ENCODE measurements around the gene ZNF862.

ZNF862 gene

DNA sequence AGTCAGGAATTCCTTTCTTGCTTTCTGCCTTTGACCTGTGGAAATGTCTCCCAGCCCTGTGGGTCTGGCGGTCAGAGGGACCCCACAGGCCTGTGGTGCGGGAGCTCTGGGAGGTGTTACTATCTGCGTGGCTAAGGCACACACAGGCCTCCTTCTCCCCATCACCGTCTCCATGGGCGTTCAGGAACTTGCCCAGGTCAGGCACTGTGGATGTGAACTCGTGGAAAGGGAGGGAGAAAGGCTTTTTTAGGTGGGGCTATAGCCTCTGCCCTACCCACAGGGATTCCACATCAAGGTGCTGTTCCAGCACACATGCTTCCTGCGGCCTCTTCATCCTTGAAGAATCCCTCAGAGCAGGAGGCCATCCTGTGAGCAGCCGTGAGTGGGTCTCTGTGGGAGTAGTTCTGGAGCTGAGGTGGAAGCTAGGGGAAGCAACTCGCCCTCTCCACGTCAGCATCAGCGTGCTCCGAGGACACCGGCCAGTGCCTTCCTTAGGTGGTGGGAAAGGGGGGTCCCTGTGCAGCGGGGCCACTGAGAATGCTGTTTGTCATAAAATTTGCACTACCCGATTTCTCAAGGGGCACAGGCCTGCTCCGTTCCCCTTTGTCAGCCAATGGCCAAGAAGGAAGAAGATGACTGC is 28.1 kb downstream of the ZNF862 start:
- DNase-seq (ENCODE audit: low spot score), result no peak

DNA sequence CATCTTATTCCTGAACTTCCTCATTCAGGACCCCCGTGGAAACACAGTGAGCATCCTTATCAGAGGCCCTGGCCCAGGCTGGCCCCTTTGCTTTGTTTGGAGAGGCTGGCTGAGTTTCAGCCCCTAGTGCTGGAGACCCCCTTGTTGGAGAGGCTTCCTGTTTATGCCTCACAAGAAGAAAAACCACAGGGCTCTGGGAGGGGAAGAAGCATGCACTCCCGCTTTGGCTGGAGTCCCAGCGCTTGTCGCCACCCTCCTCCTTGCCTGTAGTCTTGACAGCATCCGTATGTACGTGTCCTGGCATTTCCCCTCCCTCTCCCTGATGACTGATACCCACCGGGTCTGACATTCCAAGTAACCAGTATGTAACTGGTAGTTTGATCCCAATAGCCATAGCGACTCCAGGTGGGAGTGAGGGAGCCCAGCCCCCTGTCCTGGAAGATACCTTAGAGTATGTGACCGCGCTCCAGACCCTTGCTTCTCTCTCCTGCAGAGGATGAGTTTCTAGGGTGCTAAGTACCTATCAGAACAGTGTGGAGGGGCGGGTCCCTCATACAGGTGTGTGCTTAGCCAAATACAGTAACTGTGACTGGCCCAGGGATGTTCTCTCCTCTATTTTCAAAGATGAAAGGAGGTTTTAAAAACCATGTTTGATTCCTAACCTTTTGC is 28.7 kb downstream of the ZNF862 start:
- no peak for DNase-seq (ENCODE audit: low spot score)

DNA sequence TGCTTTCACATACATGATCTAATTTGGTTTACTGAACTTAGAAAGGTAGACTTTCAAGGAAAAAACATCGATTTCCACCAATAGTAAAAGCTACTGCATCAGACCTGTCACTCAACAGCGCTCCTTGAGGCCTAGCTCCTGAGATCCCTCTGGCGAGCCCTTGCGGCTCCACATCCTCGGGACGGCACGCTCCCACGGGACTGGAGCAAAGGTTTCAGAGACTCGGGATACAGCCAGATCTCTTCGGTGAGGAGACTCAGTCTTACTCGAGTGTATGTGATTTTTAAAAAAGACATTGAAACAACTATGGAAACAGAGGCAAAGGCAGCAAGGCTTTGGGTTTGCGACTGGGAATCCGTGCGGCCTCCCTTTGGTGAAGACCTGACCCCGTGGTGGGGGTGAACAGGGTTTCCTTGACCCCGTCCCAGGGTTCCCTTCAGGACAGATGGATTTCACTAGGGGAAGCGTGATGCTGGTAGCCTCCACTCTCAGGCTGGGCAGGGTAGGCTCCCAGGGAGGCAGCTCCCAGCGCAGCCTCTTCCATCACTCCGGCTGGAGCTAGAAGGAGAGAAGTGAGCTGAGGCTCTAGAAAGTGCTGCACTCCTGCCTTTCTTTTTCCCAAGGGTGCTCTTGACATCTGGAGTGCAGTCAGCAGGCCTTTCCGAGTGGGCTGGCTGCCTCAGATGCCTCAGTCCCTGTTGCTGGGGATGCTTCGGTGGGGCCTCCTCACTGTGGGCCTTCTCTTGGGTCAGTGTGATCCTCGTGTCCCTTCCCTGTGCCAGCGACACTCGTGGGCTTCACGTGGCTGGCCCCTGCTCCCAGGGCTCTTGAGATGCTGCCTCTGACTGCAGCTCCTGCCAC is 29.8 kb downstream of the ZNF862 start:
- DNase-seq (ENCODE audit: low spot score), result no peak

DNA sequence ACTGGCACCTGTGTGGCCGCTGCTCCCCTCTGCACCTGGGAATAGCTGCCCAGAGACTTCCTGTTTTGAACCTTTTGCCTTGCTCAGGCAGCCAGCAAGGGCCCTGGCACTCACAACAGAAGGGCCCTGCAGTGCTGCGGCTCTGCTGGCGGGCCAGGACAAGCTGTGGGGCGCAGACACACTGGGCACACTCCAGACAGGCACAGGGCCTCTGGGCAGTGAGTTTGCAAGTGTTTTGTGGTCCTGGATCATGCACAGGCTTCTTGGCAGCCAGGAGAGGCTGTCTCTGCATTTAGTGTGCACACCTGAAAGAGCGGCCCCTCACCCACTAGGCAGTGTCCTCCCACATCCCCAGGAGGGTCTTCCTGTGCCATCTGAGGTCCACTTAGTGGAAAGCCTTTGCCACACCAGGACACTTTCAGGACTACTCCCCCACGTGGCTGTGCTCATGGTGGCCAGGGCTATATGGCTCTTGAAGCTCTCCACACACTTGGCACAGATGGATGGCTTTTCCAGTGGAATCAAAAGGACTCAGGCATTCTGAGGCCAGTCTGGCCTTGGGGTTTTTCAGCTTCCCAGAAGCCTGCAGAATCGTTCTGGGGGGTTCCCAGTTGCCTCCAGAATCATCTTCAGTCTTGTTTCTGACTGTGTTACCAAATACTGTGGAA is 30.6 kb downstream of the ZNF862 start:
- DNase-seq (ENCODE audit: low spot score), result no peak

DNA sequence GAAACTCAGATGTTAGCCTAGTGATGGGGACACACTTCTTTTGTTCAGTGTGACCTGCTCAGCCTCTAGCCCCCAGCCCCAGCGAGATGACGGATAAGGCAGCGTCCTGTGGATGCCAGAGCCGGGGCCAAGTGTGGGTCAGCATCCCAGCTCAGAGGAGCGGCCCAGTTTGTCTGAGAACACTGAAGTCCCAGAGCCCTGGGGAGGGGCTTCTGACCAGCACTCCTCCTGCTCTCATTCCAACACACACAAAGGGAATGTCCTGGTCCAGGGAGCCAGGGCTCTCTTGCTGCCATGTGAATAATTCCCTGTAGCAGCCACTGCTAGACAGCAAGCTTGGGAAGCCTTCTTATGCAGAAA is 31.1 kb downstream of the ZNF862 start:
- no peak for DNase-seq (ENCODE audit: low spot score)

DNA sequence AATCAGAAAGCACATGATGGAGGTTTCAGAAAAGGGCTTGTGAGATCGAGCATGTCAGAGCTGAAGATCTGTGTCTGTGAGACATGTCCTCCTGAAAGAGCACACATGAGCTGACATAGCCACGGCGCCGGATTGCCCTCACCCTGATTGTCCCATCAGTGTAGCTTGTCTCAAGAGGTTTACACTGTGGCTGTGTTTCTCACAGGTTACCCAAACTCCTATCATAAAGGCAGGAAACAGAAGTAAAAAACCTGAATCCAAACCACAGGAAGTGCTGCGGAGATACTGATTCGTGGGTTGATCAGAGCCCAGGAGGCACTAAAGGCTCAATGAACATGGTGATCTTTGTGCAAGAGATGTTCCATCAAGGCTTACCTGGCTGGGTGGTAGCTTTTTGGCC is 31.7 kb downstream of the ZNF862 start:
- no peak for DNase-seq (ENCODE audit: low spot score)

DNA sequence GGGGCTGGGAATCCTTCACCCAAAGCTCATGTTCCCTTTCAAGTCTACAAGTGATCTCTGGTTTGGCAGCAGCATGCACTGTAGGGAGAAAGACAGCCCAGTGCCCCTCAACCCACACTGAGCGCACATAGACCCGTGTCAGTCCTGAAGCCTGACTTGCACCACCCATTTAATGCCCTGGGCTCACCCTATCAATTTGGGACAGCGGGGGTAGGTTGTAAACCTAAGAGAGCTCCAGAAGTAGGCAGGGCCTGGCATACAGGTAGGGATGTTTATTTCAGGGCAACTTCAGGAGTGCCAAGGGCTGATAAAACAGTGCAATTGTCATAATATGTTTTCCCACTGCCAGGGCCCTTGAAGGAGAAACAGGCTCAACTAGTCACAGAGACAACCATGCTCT is 32.1 kb downstream of the ZNF862 start:
- DNase-seq (ENCODE audit: low spot score), result no peak

DNA sequence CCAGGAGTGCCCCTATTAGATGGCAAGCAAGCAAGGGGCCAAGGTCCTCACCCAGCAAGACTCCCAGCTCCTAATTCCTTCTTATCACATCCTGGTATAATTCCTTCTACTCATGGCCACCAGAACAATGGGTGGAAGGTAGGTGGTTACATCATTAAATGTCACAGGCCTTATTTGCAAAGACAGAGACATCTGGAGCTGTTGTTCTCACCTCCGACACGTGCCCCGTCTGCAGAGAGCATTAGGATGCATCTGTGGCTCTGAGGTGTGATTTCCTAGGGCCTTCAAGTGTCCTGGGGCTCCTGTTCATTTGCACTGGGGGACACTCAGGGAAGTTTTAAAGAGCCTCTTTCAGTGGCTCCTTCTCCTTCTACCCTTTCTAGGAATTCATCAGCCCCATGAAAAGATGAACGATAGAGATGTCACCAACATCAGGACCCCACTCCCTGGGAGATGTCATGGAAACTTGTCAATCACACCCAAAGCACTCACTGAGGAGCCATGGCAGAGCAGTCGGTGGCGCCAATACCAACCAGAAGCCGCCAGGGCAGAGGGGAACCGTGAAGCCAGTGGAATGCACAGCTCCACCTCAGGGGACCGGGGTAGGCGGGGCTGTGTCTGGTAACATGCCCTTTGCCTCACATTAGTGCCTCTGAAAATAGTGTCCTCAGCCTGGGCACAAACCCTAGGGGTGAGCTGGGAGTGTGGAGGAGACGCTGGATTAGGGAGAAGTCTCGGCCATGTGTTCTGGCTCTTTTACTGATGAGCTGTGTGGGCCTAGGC is 32.7 kb downstream of the ZNF862 start:
- DNase-seq (ENCODE audit: low spot score), result no peak

DNA sequence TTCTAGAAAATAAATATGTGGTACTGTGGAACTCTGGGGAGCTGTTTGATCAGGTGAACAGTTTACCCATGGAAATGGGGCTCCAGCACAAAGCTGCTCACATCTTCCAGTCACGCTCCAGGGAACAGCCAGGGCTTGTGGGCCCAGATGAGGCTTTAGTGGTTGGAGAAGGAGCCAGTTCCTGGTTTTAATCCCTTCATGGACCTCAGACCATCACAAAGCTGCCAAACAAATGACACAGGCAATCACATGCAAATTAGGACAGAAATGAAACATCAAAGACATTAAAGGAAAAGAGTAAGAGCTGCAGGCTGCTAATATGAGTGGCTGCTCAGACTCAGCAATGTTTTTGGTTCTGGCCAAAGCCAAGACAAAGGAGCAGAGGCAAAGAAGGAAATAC is 33.4 kb downstream of the ZNF862 start:
- DNase-seq (ENCODE audit: low spot score), result no peak

DNA sequence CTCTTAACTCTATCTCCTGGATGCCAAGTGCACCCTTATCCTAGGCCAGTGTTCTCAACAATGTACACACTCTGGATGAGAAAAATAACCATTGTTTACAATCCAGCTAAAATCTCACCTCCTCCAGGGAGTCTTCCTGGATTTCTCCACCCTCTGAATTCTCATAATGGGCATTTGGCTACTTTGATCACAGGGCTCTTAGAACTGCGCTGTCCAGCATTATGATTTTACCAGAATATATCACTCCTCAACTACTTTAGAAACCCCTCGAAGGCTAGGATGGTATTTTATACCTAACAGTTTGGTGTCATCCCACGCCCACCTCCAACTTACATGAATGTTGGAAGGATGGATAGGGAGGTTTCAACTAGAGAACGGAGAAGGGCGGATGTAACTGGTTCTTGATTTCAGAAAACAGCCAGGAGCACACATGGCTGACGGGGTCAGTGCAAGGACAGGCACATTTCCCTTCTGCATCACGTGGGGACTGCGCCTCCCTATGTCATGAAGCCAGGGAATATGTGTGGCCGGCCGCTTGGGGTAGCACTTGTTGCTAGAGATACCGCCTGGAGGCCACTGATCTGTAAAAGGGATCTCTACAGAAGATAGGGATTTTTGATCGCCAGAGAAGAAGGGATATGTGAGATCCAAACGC is 34.4 kb downstream of the ZNF862 start:
- DNase-seq (ENCODE audit: low spot score), result peak; percentile 39

DNA sequence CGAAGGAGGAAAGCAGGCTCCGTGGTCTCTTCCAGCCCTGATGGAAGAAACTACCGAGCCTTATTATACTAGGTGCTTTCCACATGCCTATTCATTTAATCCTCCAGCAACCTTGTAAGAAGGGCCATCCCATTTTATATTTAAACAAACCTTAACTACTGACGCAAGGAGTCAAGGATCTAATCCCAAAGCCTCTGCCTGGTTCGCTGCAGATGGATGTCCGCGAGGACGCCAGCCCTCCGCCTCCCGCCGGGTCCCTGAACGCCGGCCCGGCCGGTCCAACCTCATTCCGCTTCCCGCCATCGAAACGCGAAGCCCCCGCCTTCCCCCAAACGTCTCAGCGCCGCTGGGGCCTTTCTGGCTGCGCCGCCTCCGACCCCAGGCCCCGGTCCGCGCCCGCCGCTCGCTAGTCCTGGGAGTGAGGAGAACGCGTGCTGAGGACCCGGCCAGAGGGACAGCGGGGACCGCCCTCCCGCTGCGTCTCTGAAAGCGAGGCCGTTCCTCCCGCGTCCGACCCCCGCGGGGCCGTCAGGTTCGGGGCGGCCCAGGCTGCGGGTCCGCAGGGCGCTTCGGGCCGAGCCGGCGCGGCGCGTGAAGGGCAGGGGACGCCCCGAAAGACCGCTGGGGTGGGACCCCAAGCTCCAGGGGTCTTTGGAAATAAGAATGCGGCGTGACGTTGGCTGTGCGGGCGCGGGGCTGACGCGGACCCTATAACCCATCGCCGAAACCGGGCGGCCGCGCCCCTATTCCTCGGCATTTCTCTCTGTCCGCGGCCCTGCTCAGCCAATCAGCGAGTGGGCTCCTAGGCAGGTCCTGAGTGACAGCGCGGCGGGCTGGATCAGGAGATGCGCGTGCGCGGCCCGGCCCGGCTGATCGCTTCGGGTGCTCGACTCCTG is 35.1 kb downstream of the ZNF862 start, which contains the start of gene ATP6V0E2:
TSS of gene ATP6V0E2 (plus strand) at position 896 of the 896 bp plus-strand sequence. CDS start 97 bp downstream, outside the sequence.
- peak; percentile 99 for DNase-seq (ENCODE audit: low spot score)

DNA sequence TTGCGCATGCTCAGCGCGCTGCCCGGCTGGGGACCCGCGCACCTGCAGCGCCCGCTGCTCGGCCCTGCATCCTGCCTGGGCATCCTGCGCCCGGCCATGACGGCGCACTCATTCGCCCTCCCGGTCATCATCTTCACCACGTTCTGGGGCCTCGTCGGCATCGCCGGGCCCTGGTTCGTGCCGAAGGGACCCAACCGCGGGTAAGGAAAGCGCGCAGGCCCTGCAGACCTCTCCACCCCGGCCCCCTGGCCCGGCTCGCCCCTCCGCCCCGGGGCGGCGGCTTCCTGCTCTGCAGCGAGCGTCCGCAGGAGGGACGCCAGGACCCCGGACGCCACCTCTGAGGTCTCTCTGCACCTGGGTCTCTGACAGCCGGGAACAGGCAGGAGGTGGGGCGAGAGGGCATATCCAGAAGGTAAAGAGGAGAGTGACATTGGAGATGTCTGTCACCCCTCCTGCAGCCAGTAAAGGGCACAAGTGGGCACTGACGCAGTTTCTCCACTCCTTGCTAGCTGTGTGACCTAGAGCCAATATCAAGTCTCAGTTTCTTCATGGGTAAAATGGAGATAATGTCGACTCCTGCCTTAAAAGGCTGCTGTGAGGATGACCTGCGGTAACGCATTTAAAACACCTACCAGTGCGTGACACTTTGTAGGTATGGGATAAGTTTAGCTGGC is 35.9 kb downstream of the ZNF862 start:
- no peak for DNase-seq (ENCODE audit: low spot score)

DNA sequence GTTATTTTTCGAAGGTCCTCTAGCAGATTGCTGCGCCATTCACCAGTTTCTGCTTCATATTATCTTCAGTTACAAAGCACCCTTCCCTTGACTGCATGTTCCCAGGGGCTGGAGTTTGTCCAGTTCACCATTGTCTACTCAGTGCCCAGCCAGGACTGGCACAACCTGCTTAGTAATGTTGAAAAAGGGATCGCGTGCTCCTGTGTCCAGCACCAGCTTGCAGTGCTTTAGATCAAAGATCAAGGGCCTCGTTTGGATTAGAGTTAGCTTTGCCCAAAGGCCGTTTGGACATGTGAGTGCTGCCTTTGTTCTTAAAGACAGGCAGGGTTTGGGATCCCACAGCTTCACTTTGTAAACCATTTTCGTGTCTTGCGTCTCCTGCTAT is 36.5 kb downstream of the ZNF862 start:
- no peak for DNase-seq (ENCODE audit: low spot score)

DNA sequence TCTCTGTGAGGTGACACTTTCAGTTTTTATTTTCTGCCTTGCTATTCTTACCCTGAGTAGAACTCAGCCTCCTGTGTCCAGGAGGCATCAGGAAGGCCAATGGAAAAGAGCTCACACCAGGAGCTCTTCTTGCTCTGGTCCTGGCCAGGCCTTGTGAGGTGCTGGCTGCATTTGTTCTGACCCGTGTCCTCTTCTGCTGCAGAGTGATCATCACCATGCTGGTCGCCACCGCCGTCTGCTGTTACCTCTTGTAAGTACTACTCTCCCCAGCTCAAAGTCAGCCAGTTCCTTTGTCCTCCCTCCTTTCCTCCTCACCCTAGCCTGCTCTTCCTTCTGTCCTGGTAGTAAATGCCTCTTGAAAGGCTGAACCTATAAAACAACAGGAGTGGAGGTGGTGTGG is 37.2 kb downstream of the ZNF862 start:
- DNase-seq (ENCODE audit: low spot score), result no peak

DNA sequence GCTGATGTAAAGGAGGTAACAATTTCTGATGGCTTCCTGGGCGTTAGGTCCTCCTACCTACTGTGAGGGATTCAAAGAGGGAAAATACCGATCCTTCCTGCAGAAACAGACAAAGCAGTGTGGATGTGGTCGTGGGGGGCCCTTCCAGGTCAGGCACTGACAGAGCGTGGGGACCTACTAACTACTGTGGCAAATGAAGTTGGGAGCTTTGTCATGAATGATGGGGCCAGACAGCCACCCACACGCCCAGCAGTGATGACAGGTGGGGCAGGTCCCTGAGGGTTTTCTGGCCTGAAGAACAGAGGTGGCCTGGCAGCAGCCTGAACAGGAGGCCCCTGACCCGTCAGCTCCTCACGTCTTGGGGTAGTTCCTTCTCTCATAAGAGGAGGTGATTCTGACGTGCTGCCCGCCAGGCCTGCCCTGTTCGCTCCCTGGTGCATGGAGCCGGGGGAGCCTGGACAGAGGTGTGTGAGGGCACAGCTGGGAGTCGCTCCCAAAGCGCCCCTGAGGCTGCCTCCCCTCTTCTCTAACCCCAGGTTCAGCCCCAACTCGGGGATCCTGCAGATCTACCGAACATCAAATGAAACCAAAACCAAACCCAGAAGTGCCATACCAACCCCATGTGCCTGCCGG is 39.8 kb downstream of the ZNF862 start:
- DNase-seq (ENCODE audit: low spot score), result no peak

DNA sequence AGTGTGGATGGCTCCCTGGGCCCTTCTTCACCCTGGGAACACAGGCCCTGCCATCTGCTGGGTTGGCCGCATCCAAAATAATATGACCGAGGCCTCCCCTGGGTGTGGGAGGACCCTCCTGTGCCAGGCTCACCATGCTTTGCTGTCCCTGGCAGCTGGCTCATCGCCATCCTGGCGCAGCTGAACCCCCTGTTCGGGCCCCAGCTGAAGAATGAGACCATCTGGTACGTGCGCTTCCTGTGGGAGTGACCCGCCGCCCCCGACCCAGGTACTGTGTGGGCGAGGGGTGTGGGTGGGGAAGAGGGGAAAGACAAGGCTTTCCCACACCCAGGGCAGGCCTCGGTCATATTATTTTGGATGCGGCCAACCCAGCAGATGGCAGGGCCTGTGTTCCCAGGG is 40.3 kb downstream of the ZNF862 start:
- DNase-seq (ENCODE audit: low spot score), result no peak

DNA sequence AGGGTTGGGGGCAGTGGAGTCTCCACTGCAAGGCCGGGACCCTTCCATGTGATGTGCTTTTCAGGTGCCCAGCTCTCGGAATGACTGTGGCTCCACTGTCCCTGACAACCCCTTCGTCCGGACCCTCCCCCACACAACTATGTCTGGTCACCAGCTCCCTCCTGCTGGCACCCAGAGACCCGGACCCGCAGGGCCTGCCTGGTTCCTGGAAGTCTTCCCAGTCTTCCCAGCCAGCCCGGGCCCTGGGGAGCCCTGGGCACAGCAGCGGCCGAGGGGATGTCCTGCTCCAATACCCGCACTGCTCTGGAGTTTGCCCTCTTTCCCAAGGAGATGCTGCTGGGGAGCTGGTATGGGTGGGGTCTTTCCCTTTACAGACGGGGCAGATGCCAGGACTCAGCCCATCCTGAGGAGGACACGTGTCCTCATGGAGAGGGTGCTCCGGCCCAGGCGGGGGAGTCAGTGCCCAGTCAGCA is 41.1 kb downstream of the ZNF862 start:
- no peak for DNase-seq (ENCODE audit: low spot score)

DNA sequence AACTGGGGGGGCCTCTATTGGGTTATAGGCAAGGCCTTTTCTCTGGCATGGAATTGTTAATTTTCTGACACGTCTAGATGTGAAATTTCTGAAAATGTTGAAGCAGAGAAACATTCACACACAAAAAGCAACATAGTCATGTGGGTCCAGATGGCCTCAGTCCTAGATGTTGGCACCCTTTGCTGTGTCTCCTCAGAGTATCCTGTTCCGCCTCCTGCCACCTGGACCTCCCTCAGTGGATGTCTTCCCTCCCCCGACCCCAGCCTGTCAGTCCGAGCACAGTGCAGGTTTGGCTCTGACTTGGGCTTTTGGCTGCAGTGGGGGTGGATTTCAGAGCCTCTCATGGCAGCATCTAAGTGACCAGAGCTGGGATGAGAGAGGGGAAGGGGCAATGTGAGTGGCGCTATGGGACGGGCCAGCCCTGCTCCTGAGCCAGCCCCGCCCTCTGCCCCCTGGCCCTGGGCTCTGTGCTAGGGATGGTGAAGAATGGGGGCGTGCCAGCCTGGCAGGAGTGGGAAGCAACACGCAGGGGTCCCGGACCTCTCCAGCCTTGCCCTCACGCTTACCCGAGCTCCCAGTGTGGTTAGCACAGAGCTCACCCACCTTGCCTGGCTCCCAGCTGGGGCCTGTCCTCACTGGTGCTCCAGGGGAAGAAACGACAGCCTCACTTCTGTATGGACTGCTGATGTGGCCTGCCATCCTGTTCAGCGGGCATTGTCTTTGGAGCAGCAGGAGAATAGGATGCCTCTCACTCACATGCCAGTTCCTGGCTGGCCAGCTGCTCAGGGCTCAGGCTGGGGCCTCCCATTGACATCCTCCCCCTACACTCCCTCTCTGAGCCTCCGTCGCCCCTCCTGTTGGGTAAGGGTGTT is 41.8 kb downstream of the ZNF862 start:
- no peak for DNase-seq (ENCODE audit: low spot score)

All from germinal center (tissue), 1 donor.